GM12892 (cell line): ENCODE measurements around the gene EEF1A2.

Source experiments
- DNase-seq: peaks from one replicate; pipeline ENCODE4 v3.0.0; 2011; ENCODE audit not compliant: insufficient read length
- FAIRE-seq: peaks from 2 replicates; lab custom pipeline; 2011; peaks lifted over from hg19 to GRCh38; lab: Jason Lieb, UNC
- POLR2A ChIP-seq: IDR thresholded peaks from 2 replicates; pipeline ENCODE4 v1.6.1; 2011; ENCODE audit warnings: low read depth, low read length, control low read depth
- POLR2AphosphoS5 ChIP-seq: IDR thresholded peaks from 2 replicates; pipeline ENCODE4 v1.6.1; 2011; ENCODE audit warnings: low read depth, low read length, control low read depth
- TAF1 ChIP-seq: IDR thresholded peaks from 2 replicates; pipeline ENCODE4 v1.6.1; 2011; ENCODE audit warnings: low read depth, mild to moderate bottlenecking, control low read depth, low read length, borderline replicate concordance

Gene EEF1A2

GRCh38 chr20:63466861-63467260, 32.0 kb downstream of the EEF1A2 start:
- FAIRE-seq (no peak), DNase-seq (no peak)
- no peak for TF ChIP-seq POLR2A
- no peak for TF ChIP-seq POLR2AphosphoS5
- TF ChIP-seq TAF1 = no peak

GRCh38 chr20:63466250-63466825, 32.5 kb downstream of the EEF1A2 start:
- TF ChIP-seq POLR2A = no peak
- no peak for TF ChIP-seq POLR2AphosphoS5
- TF ChIP-seq TAF1 = no peak
- no peak for FAIRE-seq
- DNase-seq = no peak

GRCh38 chr20:63465380-63466249, 33.3 kb downstream of the EEF1A2 start:
- DNase-seq = no peak
- TF ChIP-seq TAF1 = no peak
- no peak for TF ChIP-seq POLR2A
- TF ChIP-seq POLR2AphosphoS5 = no peak
- no peak for FAIRE-seq

GRCh38 chr20:63464289-63464635, 34.6 kb downstream of the EEF1A2 start:
- FAIRE-seq (no peak), DNase-seq (no peak)
- no peak for TF ChIP-seq TAF1
- no peak for TF ChIP-seq POLR2A
- no peak for TF ChIP-seq POLR2AphosphoS5

- TF ChIP-seq POLR2A (no peak), TAF1 (no peak), POLR2AphosphoS5 (no peak)
- FAIRE-seq (no peak), DNase-seq (no peak)
These were observed 35.2 kb downstream of the EEF1A2 start for GRCh38 chr20:63463400-63464288.

- DNase-seq (no peak), FAIRE-seq (no peak)
- TF ChIP-seq POLR2AphosphoS5 (no peak), TAF1 (no peak), POLR2A (no peak)
These were observed 36.6 kb downstream of the EEF1A2 start for GRCh38 chr20:63462244-63462643.

GRCh38 chr20:63461104-63461763, 37.6 kb downstream of the EEF1A2 start:
- DNase-seq (no peak), FAIRE-seq (no peak)
- TF ChIP-seq POLR2A (no peak), POLR2AphosphoS5 (no peak), TAF1 (no peak)

- no peak for FAIRE-seq
- DNase-seq = no peak
- TF ChIP-seq POLR2AphosphoS5 = no peak
- TF ChIP-seq POLR2A = no peak
- no peak for TF ChIP-seq TAF1
These were observed 39.9 kb downstream of the EEF1A2 start for GRCh38 chr20:63459070-63459380.

GRCh38 chr20:63458170-63459069, 40.5 kb downstream of the EEF1A2 start:
- no peak for TF ChIP-seq TAF1
- no peak for TF ChIP-seq POLR2A
- TF ChIP-seq POLR2AphosphoS5 = no peak
- DNase-seq = no peak
- no peak for FAIRE-seq

GRCh38 chr20:63457737-63458136, 41.1 kb downstream of the EEF1A2 start:
- FAIRE-seq (no peak), DNase-seq (no peak)
- TF ChIP-seq POLR2A (no peak), TAF1 (no peak), POLR2AphosphoS5 (no peak)
